Sigmoid colon (tissue), 7 donors: ENCODE data around the gene SYNE2. TPM values are rescaled to one million over a fixed set of nuclear protein-coding genes. Genes with fewer than 3 reads are reported as not detected.

Experiments
- DNase-seq: peaks from one replicate; pipeline ENCODE4 v3.0.0-alpha.2; 2019
- H3K27ac ChIP-seq, 4 donors: fragments of 200-600 bp; sonication (generic); one replicate each; pipeline ENCODE4 v1.5.1; 2016 to 2019; ENCODE audit warnings: mild to moderate bottlenecking in 1 of 4
- H3K27me3 ChIP-seq, 3 donors: fragments of 200-600 bp; sonication (generic); one replicate each; pipeline ENCODE4 v1.5.1; 2019; ENCODE audit warnings: mild to moderate bottlenecking in 1 of 3
- H3K36me3 ChIP-seq, 4 donors: fragments of 200-600 bp; sonication (generic); one replicate each; pipeline ENCODE4 v1.5.1; 2016 to 2019
- H3K4me1 ChIP-seq, 4 donors: fragments of 200-600 bp; sonication (generic); one replicate each; pipeline ENCODE4 v1.5.1; 2017 to 2019
- H3K4me3 ChIP-seq, 4 donors: fragments of 200-600 bp; sonication (generic); one replicate each; pipeline ENCODE4 v1.5.1; 2017 to 2019; ENCODE audit warnings: mild to moderate bottlenecking in 2 of 4, moderate library complexity in 1 of 4
- H3K9me3 ChIP-seq, 4 donors: fragments of 200-600 bp in 3 of 4; sonication (generic) in 3 of 4; one replicate each; pipeline versions ENCODE4 v1.5.1 to v1.6.1; 2013 to 2019
- EP300 ChIP-seq, 4 donors: sonication (generic); formaldehyde crosslinking; IDR thresholded peaks; one replicate each; pipeline ENCODE4 v1.6.1; 2017; ENCODE audit warnings: antibody characterized with exemption in 4 of 4
- POLR2A ChIP-seq, 2 donors: fragments of 450-650 bp; IDR thresholded peaks; one replicate each; pipeline ENCODE4 v1.6.1; 2016; ENCODE audit warnings: antibody characterized with exemption in 2 of 2, mild to moderate bottlenecking in 2 of 2, moderate library complexity in 2 of 2
- POLR2AphosphoS5 ChIP-seq, 4 donors: sonication (generic); formaldehyde crosslinking; IDR thresholded peaks; one replicate each; pipeline ENCODE4 v1.6.1; 2017; ENCODE audit warnings: antibody characterized with exemption in 4 of 4
- WGBS, 2 donors: extraction: QIAGEN DNeasy Blood & Tissue Kit; methylation state at CpG; one replicate each; pipeline ENCODE4 v1.1.7; 2013; 5-methylcytosine and 5-hydroxymethylcytosine counted together
- intact Hi-C: fragments of 100-400 bp; cut with DNase I; formaldehyde crosslinking; loops from one replicate; pipeline ENCODE4 v1.15.1; 2023
- polyA plus RNA-seq, 3 donors: library from polyadenylated mRNA; stranded (reverse); fragments of 200-250 nt; gene quantifications; one replicate each; pipeline ENCODE4 v1.2.3, GENCODE V29; 2013
- total RNA-seq, 4 donors: library from RNA; depleted of rRNA; stranded (reverse); fragments of >200 nt; gene quantifications; one replicate each; pipeline ENCODE4 v1.1.0, GENCODE V29; 2016
- TF ChIP-seq, protein P1 (sequence below), 4 experiments: fragments of 450-650 bp in 3 of 4; fragments of 200-600 bp in 1 of 4; IDR thresholded peaks; one replicate each; pipeline ENCODE4 v1.5.1; 2016 to 2019; ENCODE audit warnings: antibody characterized with exemption in 4 of 4, mild to moderate bottlenecking in 3 of 4, moderate library complexity in 2 of 4
- donor health status: healthy with polysubstance abuse.
- donor health status: Bipolar disorder and iron deficiency.
- donor health status: healthy.

Gene SYNE2
- total and polyA plus RNA-seq, 7 donors: 25.8 to 70.6 (median 54.6) TPM

GRCh38 chr14:64220466-64220865 is 367.7 kb downstream of the SYNE2 start:
- no peak overlapping the region for H3K4me3 ChIP-seq
- H3K27ac ChIP-seq: peak overlapping the region in 1 of 4 donors; percentile 34
- no peaks in the 10 kb centered on the region for H3K27me3 ChIP-seq
- peak; percentile 79 for DNase-seq
- H3K4me1 ChIP-seq: peaks cover 0 to 4% (median 0%) of the 10 kb centered on the region in 4 donors
- intact Hi-C loops: no loop called here
- 58 to 90% methylated on average over 14 of the region's 14 CpGs for WGBS, 2 donors
- peaks cover 0 to 88% (median 19%) of the 10 kb centered on the region in 4 donors for H3K36me3 ChIP-seq
- H3K9me3 ChIP-seq: no peaks in the 10 kb centered on the region
- TF ChIP-seq POLR2A (IDR thresholded peaks at IDR 0.05) (no peak), EP300 (IDR thresholded peaks at IDR 0.05) (no peak), POLR2AphosphoS5 (IDR thresholded peaks at IDR 0.05) (peak in 1 of 4 donors; percentile 22)
- TF ChIP-seq, protein P1, sequence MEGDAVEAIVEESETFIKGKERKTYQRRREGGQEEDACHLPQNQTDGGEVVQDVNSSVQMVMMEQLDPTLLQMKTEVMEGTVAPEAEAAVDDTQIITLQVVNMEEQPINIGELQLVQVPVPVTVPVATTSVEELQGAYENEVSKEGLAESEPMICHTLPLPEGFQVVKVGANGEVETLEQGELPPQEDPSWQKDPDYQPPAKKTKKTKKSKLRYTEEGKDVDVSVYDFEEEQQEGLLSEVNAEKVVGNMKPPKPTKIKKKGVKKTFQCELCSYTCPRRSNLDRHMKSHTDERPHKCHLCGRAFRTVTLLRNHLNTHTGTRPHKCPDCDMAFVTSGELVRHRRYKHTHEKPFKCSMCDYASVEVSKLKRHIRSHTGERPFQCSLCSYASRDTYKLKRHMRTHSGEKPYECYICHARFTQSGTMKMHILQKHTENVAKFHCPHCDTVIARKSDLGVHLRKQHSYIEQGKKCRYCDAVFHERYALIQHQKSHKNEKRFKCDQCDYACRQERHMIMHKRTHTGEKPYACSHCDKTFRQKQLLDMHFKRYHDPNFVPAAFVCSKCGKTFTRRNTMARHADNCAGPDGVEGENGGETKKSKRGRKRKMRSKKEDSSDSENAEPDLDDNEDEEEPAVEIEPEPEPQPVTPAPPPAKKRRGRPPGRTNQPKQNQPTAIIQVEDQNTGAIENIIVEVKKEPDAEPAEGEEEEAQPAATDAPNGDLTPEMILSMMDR (IDR thresholded peaks at IDR 0.05): no peak

- no peak for DNase-seq
- Histone ChIP-seq H3K9me3 (no peaks in the 10 kb centered on the region), H3K27me3 (no peaks in the 10 kb centered on the region), H3K4me3 (no peak overlapping the region), H3K4me1 (peaks cover 0 to 4% (median 0%) of the 10 kb centered on the region in 4 donors), H3K36me3 (peaks cover 0 to 84% (median 16%) of the 10 kb centered on the region in 4 donors), H3K27ac (no peak overlapping the region)
- intact Hi-C loops: no loop called here
- WGBS, 2 donors: 76 to 77% methylated on average over 14 of the region's 14 CpGs
- TF ChIP-seq, protein P1 (IDR thresholded peaks at IDR 0.05): no peak
- no peak for TF ChIP-seq EP300 (IDR thresholded peaks at IDR 0.05)
- no peak for TF ChIP-seq POLR2A (IDR thresholded peaks at IDR 0.05)
- TF ChIP-seq POLR2AphosphoS5 (IDR thresholded peaks at IDR 0.05): no peak
Observed at GRCh38 chr14:64221391-64222003, 368.7 kb downstream of the SYNE2 start.

DNA sequence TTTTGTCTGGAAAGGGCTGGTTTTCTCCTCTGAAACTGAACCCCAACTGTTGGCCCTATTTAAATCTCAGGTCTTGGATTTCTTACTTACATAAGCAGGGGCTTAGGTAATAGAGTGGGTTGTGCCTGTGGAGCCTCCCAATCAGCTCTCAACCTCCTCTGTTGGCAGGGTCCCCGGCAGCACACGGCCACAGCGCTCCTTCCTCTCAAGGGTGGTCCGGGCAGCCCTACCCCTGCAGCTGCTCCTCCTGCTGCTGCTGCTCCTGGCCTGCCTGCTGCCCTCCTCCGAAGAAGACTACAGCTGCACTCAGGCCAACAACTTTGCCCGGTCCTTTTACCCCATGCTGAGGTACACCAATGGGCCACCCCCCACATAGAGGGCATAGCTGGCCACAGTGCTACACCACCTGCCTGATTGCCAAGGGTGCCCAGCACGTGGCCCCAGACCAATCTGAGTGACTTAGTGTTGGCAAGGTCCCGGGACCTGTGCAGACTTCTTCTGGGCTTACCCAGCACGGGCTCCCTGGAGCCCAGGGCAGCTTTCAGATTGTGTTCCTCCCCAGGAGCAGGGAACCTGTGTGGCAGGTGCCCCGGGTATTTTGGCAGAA is 372.4 kb downstream of the SYNE2 start:
- Histone ChIP-seq H3K4me3 (no peak overlapping the region), H3K36me3 (peaks cover 0 to 82% (median 8%) of the 10 kb centered on the region in 4 donors), H3K9me3 (no peaks in the 10 kb centered on the region), H3K27me3 (no peaks in the 10 kb centered on the region), H3K4me1 (peaks cover 0 to 4% (median 0%) of the 10 kb centered on the region in 4 donors), H3K27ac (no peak overlapping the region)
- TF ChIP-seq, protein P1 (IDR thresholded peaks at IDR 0.05): no peak
- no peak for TF ChIP-seq POLR2AphosphoS5 (IDR thresholded peaks at IDR 0.05)
- TF ChIP-seq EP300 (IDR thresholded peaks at IDR 0.05): no peak
- no peak for TF ChIP-seq POLR2A (IDR thresholded peaks at IDR 0.05)
- 87 to 90% methylated on average over 10 of the region's 10 CpGs for WGBS, 2 donors
- DNase-seq: no peak
- intact Hi-C loops: no loop called here

DNA sequence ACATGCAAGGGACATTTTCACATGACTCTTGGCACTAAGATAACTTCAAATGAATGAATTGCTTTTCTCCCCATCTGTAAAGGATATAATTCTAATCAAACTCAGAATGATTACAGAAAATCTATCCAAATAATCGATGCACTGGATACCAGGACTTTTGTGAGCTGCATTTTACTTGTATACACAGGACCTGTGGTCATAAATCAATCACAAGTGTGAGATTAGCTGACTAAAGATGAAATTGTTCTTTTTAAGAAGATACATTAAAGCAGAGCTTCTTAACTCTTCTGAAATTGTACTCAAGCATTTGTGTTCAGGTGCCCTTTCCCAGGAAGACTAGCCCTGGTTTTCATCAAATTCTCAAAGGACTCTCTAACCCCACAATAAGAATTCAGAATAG is 375.1 kb downstream of the SYNE2 start:
- Histone ChIP-seq H3K4me3 (no peak overlapping the region), H3K27ac (no peak overlapping the region), H3K4me1 (no peaks in the 10 kb centered on the region), H3K36me3 (peaks cover 0 to 56% (median 8%) of the 10 kb centered on the region in 4 donors), H3K9me3 (no peaks in the 10 kb centered on the region), H3K27me3 (no peaks in the 10 kb centered on the region)
- intact Hi-C loops: no loop called here
- TF ChIP-seq, protein P1 (IDR thresholded peaks at IDR 0.05): no peak
- TF ChIP-seq EP300 (IDR thresholded peaks at IDR 0.05) (no peak), POLR2A (IDR thresholded peaks at IDR 0.05) (no peak), POLR2AphosphoS5 (IDR thresholded peaks at IDR 0.05) (no peak)
- no peak for DNase-seq
- WGBS, 2 donors: 43 to 67% methylated on average over 1 of the region's 1 CpG
